Tibial artery (tissue), 4 donors: ENCODE results near the gene NFIA.

Source experiments
- DNase-seq, 2 donors: peaks; one replicate each; pipeline ENCODE4 v3.0.0-alpha.2; 2019
- H3K27ac ChIP-seq, 2 donors: fragments of 200-600 bp; sonication (generic) in 1 of 2; 1 replicate in 1 of 2; 2 replicates in 1 of 2; pipeline ENCODE4 v1.5.1; 2018 to 2019; ENCODE audit warnings: mild to moderate bottlenecking in 1 of 2
- H3K27me3 ChIP-seq, 2 donors: fragments of 200-600 bp; sonication (generic) in 1 of 2; one replicate each; pipeline versions ENCODE4 v1.5.1 to v1.6.0; 2016 to 2019
- H3K36me3 ChIP-seq, 3 donors: fragments of 200-600 bp; sonication (generic) in 2 of 3; one replicate each; pipeline ENCODE4 v1.5.1; 2016 to 2019; ENCODE audit warnings: mild to moderate bottlenecking in 2 of 3
- H3K4me1 ChIP-seq, 4 donors: fragments of 200-600 bp; sonication (generic) in 2 of 4; 1 replicate in 3 of 4; 2 replicates in 1 of 4; pipeline ENCODE4 v1.5.1; 2016 to 2019
- H3K4me3 ChIP-seq, 2 donors: fragments of 200-600 bp; sonication (generic) in 1 of 2; 1 replicate in 1 of 2; 2 replicates in 1 of 2; pipeline ENCODE4 v1.5.1; 2018 to 2019; ENCODE audit warnings: mild to moderate bottlenecking in 2 of 2
- H3K9me3 ChIP-seq, 3 donors: fragments of 200-600 bp; sonication (generic) in 1 of 3; one replicate each; pipeline ENCODE4 v1.5.1; 2016 to 2019
- intact Hi-C: fragments of 100-400 bp; cut with DNase I; formaldehyde crosslinking; loops from one replicate; pipeline ENCODE4 v1.15.0; 2023; ENCODE audit warnings: low total_unique reads
- TF ChIP-seq, protein P1 (sequence below), 2 experiments: fragments of 200-600 bp in 1 of 2; fragments of 450-650 bp in 1 of 2; IDR thresholded peaks; one replicate each; pipeline ENCODE4 v1.5.1; 2017 to 2019; ENCODE audit warnings: antibody characterized with exemption in 2 of 2, mild to moderate bottlenecking in 1 of 2, moderate library complexity in 1 of 2

NFIA gene

GRCh38 chr1:61353797-61354406, 271.5 kb downstream of the NFIA start:
- no peak overlapping the region for H3K27ac ChIP-seq
- H3K36me3 ChIP-seq, result peaks cover 7 to 28% (median 14%) of the 10 kb centered on the region in 3 donors
- no peak for DNase-seq
- no peaks in the 10 kb centered on the region for H3K27me3 ChIP-seq
- no peaks in the 10 kb centered on the region for H3K9me3 ChIP-seq
- intact Hi-C loops, result loop anchor here (10.0 kb wide), 1 partner anchor 81 kb away; no protein-coding TSS in a partner anchor
- no peak overlapping the region for H3K4me3 ChIP-seq
- TF ChIP-seq, protein P1, sequence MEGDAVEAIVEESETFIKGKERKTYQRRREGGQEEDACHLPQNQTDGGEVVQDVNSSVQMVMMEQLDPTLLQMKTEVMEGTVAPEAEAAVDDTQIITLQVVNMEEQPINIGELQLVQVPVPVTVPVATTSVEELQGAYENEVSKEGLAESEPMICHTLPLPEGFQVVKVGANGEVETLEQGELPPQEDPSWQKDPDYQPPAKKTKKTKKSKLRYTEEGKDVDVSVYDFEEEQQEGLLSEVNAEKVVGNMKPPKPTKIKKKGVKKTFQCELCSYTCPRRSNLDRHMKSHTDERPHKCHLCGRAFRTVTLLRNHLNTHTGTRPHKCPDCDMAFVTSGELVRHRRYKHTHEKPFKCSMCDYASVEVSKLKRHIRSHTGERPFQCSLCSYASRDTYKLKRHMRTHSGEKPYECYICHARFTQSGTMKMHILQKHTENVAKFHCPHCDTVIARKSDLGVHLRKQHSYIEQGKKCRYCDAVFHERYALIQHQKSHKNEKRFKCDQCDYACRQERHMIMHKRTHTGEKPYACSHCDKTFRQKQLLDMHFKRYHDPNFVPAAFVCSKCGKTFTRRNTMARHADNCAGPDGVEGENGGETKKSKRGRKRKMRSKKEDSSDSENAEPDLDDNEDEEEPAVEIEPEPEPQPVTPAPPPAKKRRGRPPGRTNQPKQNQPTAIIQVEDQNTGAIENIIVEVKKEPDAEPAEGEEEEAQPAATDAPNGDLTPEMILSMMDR (IDR thresholded peaks at IDR 0.05), result no peak
- H3K4me1 ChIP-seq, result peaks cover 0 to 8% (median 2%) of the 10 kb centered on the region in 4 donors

GRCh38 chr1:61356016-61356415, 273.7 kb downstream of the NFIA start:
- no peaks in the 10 kb centered on the region for H3K9me3 ChIP-seq
- no peaks in the 10 kb centered on the region for H3K27me3 ChIP-seq
- intact Hi-C loops, result loop anchor here (10.0 kb wide), 1 partner anchor 79 kb away; no protein-coding TSS in a partner anchor
- H3K4me3 ChIP-seq, result no peak overlapping the region
- TF ChIP-seq, protein P1 (IDR thresholded peaks at IDR 0.05), result no peak
- peaks cover 0 to 8% (median 2%) of the 10 kb centered on the region in 4 donors for H3K4me1 ChIP-seq
- H3K27ac ChIP-seq, result no peak overlapping the region
- H3K36me3 ChIP-seq, result peaks cover 23 to 44% (median 31%) of the 10 kb centered on the region in 3 donors
- no peak for DNase-seq

DNA sequence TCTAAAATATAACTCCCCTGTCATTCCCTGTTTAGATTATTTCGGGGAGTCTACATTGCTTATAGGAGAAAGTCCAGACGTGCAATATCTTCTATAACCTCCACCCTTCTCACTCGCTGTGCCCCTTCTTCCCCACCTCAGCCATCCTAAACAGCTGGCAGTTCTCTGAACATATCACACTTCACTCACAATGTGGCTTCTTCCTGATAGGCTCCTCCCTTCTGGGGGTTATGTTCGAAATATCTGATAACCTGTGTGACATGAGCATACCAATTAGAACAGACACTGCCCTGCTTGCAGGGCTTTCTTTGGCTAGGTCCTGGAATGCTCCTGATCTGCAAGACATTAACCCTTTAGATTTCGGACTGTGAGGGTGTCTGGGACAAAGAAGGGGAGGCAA, 274.6 kb downstream of the NFIA start:
- Histone ChIP-seq H3K9me3 (no peaks in the 10 kb centered on the region), H3K27me3 (no peaks in the 10 kb centered on the region), H3K27ac (no peak overlapping the region), H3K4me1 (peaks cover 0 to 8% (median 2%) of the 10 kb centered on the region in 4 donors), H3K4me3 (no peak overlapping the region), H3K36me3 (peaks cover 30 to 48% (median 31%) of the 10 kb centered on the region in 3 donors)
- no peak for DNase-seq
- TF ChIP-seq, protein P1 (IDR thresholded peaks at IDR 0.05), result no peak
- intact Hi-C loops, result loop anchor here (10.0 kb wide), 1 partner anchor 78 kb away; no protein-coding TSS in a partner anchor

- TF ChIP-seq, protein P1 (IDR thresholded peaks at IDR 0.05), result no peak
- intact Hi-C loops, result loop anchor here (10.0 kb wide), 1 partner anchor 77 kb away; no protein-coding TSS in a partner anchor
- H3K27me3 ChIP-seq, result no peaks in the 10 kb centered on the region
- peaks cover 31 to 45% (median 34%) of the 10 kb centered on the region in 3 donors for H3K36me3 ChIP-seq
- no peak for DNase-seq
- H3K9me3 ChIP-seq, result no peaks in the 10 kb centered on the region
- no peak overlapping the region for H3K27ac ChIP-seq
- no peak overlapping the region for H3K4me3 ChIP-seq
- H3K4me1 ChIP-seq, result peaks cover 0 to 4% (median 2%) of the 10 kb centered on the region in 4 donors
These were observed 275.2 kb downstream of the NFIA start for GRCh38 chr1:61357539-61357938.

GRCh38 chr1:61358770-61359455, 276.6 kb downstream of the NFIA start:
- Histone ChIP-seq H3K27me3 (no peaks in the 10 kb centered on the region), H3K4me3 (no peak overlapping the region), H3K4me1 (peaks cover 0 to 4% (median 0%) of the 10 kb centered on the region in 4 donors), H3K9me3 (no peaks in the 10 kb centered on the region), H3K27ac (no peak overlapping the region), H3K36me3 (peaks cover 18 to 32% (median 29%) of the 10 kb centered on the region in 3 donors)
- intact Hi-C loops, result loop anchor here (10.0 kb wide), 1 partner anchor 76 kb away; no protein-coding TSS in a partner anchor
- DNase-seq, result no peak
- TF ChIP-seq, protein P1 (IDR thresholded peaks at IDR 0.05), result no peak
